Erythroblast (primary cell): ENCODE results near the gene PLEKHA5.
"Not testable (repeated sequence)": the region's sequence is repeated elsewhere in the genome, so short reads cannot be mapped to it uniquely, and the experiment has no call there.

Experiments
- GATA1 ChIP-seq: IDR thresholded peaks from 2 replicates; pipeline ENCODE4 v1.6.1; 2011; ENCODE audit warnings: low read depth, mild to moderate bottlenecking, control low read depth, low read length, moderate library complexity
- POLR2A ChIP-seq: IDR thresholded peaks from 2 replicates; pipeline ENCODE4 v1.6.1; 2011; ENCODE audit warnings: mild to moderate bottlenecking, low read length

DNA sequence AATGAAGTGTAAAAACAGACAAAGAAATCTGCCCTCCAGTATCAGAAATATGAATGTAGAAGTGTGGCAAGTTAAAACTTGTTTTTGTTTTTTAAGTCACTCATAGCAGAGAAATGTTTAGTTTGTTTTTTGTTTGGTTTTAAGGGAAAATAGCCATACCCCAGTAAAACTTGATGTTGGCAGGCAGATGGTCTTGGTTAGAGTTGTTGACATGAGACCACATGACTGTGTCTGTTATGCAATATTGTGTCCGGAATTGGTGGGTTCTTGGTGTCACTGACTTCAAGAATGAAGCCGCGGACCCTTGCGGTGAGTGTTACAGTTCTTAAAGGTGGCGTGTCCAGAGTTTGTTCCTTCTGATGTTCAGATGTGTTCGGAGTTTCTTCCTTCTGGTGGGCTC lies 99.5 kb downstream of the PLEKHA5 start:
- not testable (repeated sequence) for TF ChIP-seq POLR2A, GATA1
